Vagina (tissue), 2 donors: ENCODE measurements around the gene HBQ1.

Experiments used
- POLR2A ChIP-seq, 2 donors: fragments of 450-650 bp; IDR thresholded peaks; one replicate each; pipeline ENCODE4 v1.6.1; 2017; ENCODE audit warnings: antibody characterized with exemption in 2 of 2, mild to moderate bottlenecking in 2 of 2, moderate library complexity in 2 of 2
- POLR2AphosphoS5 ChIP-seq, 2 donors: sonication (generic); formaldehyde crosslinking; IDR thresholded peaks; one replicate each; pipeline ENCODE4 v1.9.0; 2017; ENCODE audit warnings: antibody characterized with exemption in 2 of 2, mild to moderate bottlenecking in 2 of 2, low read depth in 1 of 2; ENCODE audit not compliant: insufficient read depth in 1 of 2
- TF ChIP-seq, protein P1 (sequence below), 3 experiments: fragments of 450-650 bp in 2 of 3; fragments of 200-600 bp in 1 of 3; sonication (generic) in 1 of 3; IDR thresholded peaks; one replicate each; pipeline ENCODE4 v1.5.1; 2017 to 2019; ENCODE audit warnings: antibody characterized with exemption in 3 of 3, mild to moderate bottlenecking in 2 of 3, moderate library complexity in 2 of 3

DNA sequence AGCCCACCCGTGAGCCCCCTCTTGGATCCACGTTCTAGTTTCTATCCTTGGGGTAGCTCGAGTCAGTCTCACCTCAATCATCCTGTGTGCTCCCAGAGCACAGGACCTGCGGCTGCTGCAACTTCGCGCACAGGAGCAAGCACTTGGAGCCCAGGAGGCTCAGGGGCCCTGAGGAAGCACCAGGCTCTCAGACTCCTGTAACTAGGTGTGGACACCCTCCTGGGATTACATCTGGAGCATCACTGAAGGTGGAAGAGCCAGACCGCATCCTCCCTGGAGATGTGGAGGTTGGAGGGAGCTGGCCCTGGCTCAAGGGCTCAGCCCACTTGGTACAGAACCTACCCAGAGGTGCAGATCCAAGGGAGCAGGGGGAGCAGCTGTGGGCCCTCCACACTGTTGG, 2.7 kb downstream of the HBQ1 start:
- no peak for TF ChIP-seq POLR2AphosphoS5 (IDR thresholded peaks at IDR 0.05; ENCODE audit: insufficient read depth in 1 of 2, low read depth in 1 of 2)
- TF ChIP-seq POLR2A (IDR thresholded peaks at IDR 0.05), result no peak
- TF ChIP-seq, protein P1, sequence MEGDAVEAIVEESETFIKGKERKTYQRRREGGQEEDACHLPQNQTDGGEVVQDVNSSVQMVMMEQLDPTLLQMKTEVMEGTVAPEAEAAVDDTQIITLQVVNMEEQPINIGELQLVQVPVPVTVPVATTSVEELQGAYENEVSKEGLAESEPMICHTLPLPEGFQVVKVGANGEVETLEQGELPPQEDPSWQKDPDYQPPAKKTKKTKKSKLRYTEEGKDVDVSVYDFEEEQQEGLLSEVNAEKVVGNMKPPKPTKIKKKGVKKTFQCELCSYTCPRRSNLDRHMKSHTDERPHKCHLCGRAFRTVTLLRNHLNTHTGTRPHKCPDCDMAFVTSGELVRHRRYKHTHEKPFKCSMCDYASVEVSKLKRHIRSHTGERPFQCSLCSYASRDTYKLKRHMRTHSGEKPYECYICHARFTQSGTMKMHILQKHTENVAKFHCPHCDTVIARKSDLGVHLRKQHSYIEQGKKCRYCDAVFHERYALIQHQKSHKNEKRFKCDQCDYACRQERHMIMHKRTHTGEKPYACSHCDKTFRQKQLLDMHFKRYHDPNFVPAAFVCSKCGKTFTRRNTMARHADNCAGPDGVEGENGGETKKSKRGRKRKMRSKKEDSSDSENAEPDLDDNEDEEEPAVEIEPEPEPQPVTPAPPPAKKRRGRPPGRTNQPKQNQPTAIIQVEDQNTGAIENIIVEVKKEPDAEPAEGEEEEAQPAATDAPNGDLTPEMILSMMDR (IDR thresholded peaks at IDR 0.05), result no peak
